CD4-positive, alpha-beta T cell (primary cell): ENCODE measurements around the gene FCAMR. TPM values are rescaled to one million over a fixed set of nuclear protein-coding genes. Genes with fewer than 3 reads are reported as not detected.

Experiments used
- ATAC-seq: fragments of 200-7000 bp; cut with Tn5 transposase; one replicate; pipeline ENCODE4 v1.10.0; 2022; ENCODE audit warnings: mild to moderate bottlenecking; ENCODE audit not compliant: poor library complexity
- CTCF ChIA-PET: fragments of 350-600 bp; sonication (Branson Sonifier 250); formaldehyde crosslinking; loops from one replicate; lab custom pipeline; 2021; ENCODE audit warnings: antibody characterized with exemption, inconsistent platforms; lab: Charles Lee
- POLR2A ChIA-PET: fragments of 350-600 bp; sonication (Branson Sonifier 250); formaldehyde crosslinking; loops from one replicate; lab custom pipeline; 2021; ENCODE audit warnings: antibody characterized with exemption, inconsistent platforms; lab: Charles Lee
- DNase-seq, 14 experiments: peaks; one replicate each; pipeline ENCODE4 v3.0.0-alpha.2; 2013 to 2020; ENCODE audit warnings: mixed read lengths in 2 of 14
- H3K27ac ChIP-seq, 2 donors: one replicate each; pipeline versions ENCODE4 v1.5.1 to v1.7.0; 2013; ENCODE audit warnings: low read length in 2 of 2, low read depth in 1 of 2, mild to moderate bottlenecking in 1 of 2
- H3K27me3 ChIP-seq, 2 experiments: 1 replicate in 1 of 2; 2 replicates in 1 of 2; pipeline versions ENCODE4 v1.6.1 to v1.7.0; 2013; ENCODE audit warnings: low read length in 2 of 2, control low read depth in 1 of 2, mild to moderate bottlenecking in 1 of 2, moderate library complexity in 1 of 2; ENCODE audit not compliant: insufficient read depth in 2 of 2, control insufficient read depth in 1 of 2
- H3K36me3 ChIP-seq: one replicate; pipeline ENCODE4 v1.6.1; 2013; ENCODE audit warnings: low read length, control low read depth; ENCODE audit not compliant: insufficient read depth
- H3K4me1 ChIP-seq: one replicate; pipeline ENCODE4 v1.6.1; 2013; ENCODE audit warnings: low read length, control low read depth; ENCODE audit not compliant: insufficient read depth
- H3K4me3 ChIP-seq: one replicate; pipeline ENCODE4 v1.5.1; 2013; ENCODE audit warnings: mild to moderate bottlenecking, low read length, moderate library complexity
- H3K9me3 ChIP-seq, 2 experiments: 1 replicate in 1 of 2; 2 replicates in 1 of 2; pipeline versions ENCODE4 v1.6.1 to v1.7.0; 2013; ENCODE audit warnings: low read length in 2 of 2, mild to moderate bottlenecking in 2 of 2, control low read depth in 1 of 2, moderate library complexity in 1 of 2; ENCODE audit not compliant: control insufficient read depth in 1 of 2, insufficient read depth in 1 of 2
- H3K27ac Mint-ChIP-seq: one replicate; pipeline ENCODE4 v1.8.0; 2020; ENCODE audit warnings: mixed read lengths
- H3K27me3 Mint-ChIP-seq: one replicate; pipeline ENCODE4 v1.8.0; 2021; ENCODE audit warnings: mixed read lengths
- H3K36me3 Mint-ChIP-seq: one replicate; pipeline ENCODE4 v1.8.0; 2021; ENCODE audit warnings: low read depth, mixed read lengths
- H3K4me1 Mint-ChIP-seq: one replicate; pipeline ENCODE4 v1.8.0; 2021; ENCODE audit warnings: low read depth, mixed read lengths
- H3K4me3 Mint-ChIP-seq: one replicate; pipeline ENCODE4 v1.8.0; 2020; ENCODE audit warnings: mild to moderate bottlenecking, mixed read lengths
- H3K9me3 Mint-ChIP-seq: one replicate; pipeline ENCODE4 v1.8.0; 2020; ENCODE audit warnings: mixed read lengths
- intact Hi-C, 2 experiments: fragments of 100-400 bp; cut with DNase I in 1 of 2; cut with micrococcal nuclease in 1 of 2; formaldehyde crosslinking; loops; one replicate each; pipeline versions ENCODE4 v1.15.1 to v1.9.0; 2023 to 2025; cut with DNase I, micrococcal nuclease
- total RNA-seq, 174 experiments: library from RNA in 2 of 174; stranded (reverse) in 2 of 174; gene quantifications; one replicate each; pipeline ENCODE4 v1.2.3 and lab custom pipeline; 2021 to 2026
- TF ChIP-seq, protein P1 (sequence below): fragments of 200-600 bp; IDR thresholded peaks from one replicate; pipeline ENCODE4 v1.8.0; 2022; ENCODE audit warnings: antibody characterized with exemption, mild to moderate bottlenecking

Gene FCAMR
- total RNA-seq, 2 experiments from 2014 or later, result not detected

DNA sequence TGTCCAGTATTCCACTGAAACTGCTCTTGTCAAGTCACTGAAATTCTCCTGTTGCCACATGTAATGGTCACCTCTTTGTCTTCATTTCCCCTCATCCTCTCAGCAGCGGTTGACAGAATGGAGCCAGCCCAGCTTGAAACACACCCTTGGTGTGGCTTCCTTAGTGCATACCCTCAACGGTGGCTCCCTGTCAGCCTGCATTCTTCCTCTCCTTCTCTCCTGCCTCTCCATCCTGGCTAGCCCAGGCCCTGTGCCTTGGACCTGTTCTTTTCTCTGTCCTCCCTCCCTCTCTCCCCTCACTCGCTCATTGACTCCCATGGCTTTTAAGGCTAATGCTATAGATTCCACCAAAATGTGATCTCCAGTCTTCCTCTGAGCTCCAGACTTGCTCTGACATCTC, 52.2 kb downstream of the FCAMR start:
- no peaks in the 10 kb centered on the region for H3K27me3 ChIP-seq
- Mint-ChIP-seq H3K9me3 (no peaks in the 10 kb centered on the region), H3K36me3 (peaks cover 88% of the 10 kb centered on the region), H3K27ac (no peak overlapping the region), H3K27me3 (no peaks in the 10 kb centered on the region), H3K4me3 (no peak overlapping the region), H3K4me1 (peaks cover 67% of the 10 kb centered on the region)
- DNase-seq (peak in 1 of 14 experiments; percentile 27), ATAC-seq (no peak)
- ChIA-PET POLR2A (interaction anchor here (1.0 to 12.9 kb wide), 6 partner anchors 14 to 183 kb away, joined by 3 to 384 read pairs (median 10); partner anchors contain the start of gene IL24), CTCF (interaction anchor here (0.7 to 3.0 kb wide), 5 partner anchors 13 to 184 kb away, joined by 3 to 22 read pairs (median 3); no protein-coding TSS in a partner anchor)
- TF ChIP-seq, protein P1, sequence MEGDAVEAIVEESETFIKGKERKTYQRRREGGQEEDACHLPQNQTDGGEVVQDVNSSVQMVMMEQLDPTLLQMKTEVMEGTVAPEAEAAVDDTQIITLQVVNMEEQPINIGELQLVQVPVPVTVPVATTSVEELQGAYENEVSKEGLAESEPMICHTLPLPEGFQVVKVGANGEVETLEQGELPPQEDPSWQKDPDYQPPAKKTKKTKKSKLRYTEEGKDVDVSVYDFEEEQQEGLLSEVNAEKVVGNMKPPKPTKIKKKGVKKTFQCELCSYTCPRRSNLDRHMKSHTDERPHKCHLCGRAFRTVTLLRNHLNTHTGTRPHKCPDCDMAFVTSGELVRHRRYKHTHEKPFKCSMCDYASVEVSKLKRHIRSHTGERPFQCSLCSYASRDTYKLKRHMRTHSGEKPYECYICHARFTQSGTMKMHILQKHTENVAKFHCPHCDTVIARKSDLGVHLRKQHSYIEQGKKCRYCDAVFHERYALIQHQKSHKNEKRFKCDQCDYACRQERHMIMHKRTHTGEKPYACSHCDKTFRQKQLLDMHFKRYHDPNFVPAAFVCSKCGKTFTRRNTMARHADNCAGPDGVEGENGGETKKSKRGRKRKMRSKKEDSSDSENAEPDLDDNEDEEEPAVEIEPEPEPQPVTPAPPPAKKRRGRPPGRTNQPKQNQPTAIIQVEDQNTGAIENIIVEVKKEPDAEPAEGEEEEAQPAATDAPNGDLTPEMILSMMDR, result no peak
- no peaks in the 10 kb centered on the region for H3K9me3 ChIP-seq
- H3K4me3 ChIP-seq, result peak overlapping the region; percentile 80
- H3K27ac ChIP-seq, result peak overlapping the region; percentile 28 to 95
- intact Hi-C loops, result loop anchor here (5.0 to 10.0 kb wide), 2 partner anchors 361 to 443 kb away; partner anchors contain the start of gene IKBKE (in 1 of the 2)
- H3K4me1 ChIP-seq, result peaks cover 78% of the 10 kb centered on the region
- H3K36me3 ChIP-seq, result peaks cover 56% of the 10 kb centered on the region

DNA sequence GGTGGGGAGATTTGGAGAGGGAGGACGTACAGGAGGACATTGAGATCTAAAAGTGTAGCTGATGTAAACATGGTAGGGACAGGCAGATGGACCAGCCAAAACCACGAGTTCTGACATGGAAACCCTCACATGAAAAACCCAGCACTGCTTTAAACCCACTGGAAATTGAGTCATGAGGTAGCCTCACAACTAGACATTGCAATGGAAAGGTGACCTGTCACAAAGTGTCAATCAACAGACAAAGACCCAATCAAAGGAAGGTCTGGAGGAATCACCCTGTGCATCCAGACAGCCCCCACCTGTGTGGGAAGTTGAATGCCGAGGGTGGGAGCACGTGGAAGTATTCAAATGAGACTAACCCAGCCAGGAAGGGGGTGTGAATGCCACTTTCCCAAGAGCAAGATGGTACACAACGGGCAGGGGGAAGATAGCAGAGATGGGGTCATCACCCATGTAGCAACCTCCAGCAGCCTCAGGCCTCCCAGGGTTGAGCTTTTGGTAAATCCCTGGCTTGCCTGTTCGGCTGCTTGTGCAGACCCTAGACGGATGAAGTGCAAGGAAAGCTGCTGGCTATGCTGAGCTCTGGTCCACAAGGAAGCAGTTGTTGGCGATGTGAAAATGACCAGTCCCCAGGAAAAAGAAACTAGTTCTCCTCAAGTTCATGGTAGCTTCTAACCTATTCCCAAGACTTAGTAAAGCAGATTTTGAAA, 54.1 kb downstream of the FCAMR start:
- Histone ChIP-seq H3K4me3 (peak overlapping the region; percentile 80), H3K9me3 (no peaks in the 10 kb centered on the region), H3K36me3 (peaks cover 75% of the 10 kb centered on the region), H3K27me3 (no peaks in the 10 kb centered on the region), H3K27ac (peak overlapping the region; percentile 48 to 50), H3K4me1 (peaks cover 85% of the 10 kb centered on the region)
- intact Hi-C loops, result loop anchor here (2.0 to 10.0 kb wide), 3 partner anchors 63 to 441 kb away; partner anchors contain the start of gene IKBKE (in 1 of the 2)
- Mint-ChIP-seq H3K4me3 (no peak overlapping the region), H3K4me1 (peaks cover 86% of the 10 kb centered on the region), H3K27me3 (no peaks in the 10 kb centered on the region), H3K27ac (no peak overlapping the region), H3K9me3 (no peaks in the 10 kb centered on the region), H3K36me3 (peaks cover 98% of the 10 kb centered on the region)
- TF ChIP-seq, protein P1, result no peak
- POLR2A ChIA-PET, result interaction anchor here (1.2 to 12.9 kb wide), 3 partner anchors 12 to 446 kb away, joined by 3 to 384 read pairs (median 15); partner anchors contain the start of genes IKBKE and IL24
- DNase-seq (no peak), ATAC-seq (no peak)
- CTCF ChIA-PET, result interaction anchor here (1.0 to 3.0 kb wide), 4 partner anchors 17 to 181 kb away, joined by 3 to 22 read pairs (median 4); no protein-coding TSS in a partner anchor

DNA sequence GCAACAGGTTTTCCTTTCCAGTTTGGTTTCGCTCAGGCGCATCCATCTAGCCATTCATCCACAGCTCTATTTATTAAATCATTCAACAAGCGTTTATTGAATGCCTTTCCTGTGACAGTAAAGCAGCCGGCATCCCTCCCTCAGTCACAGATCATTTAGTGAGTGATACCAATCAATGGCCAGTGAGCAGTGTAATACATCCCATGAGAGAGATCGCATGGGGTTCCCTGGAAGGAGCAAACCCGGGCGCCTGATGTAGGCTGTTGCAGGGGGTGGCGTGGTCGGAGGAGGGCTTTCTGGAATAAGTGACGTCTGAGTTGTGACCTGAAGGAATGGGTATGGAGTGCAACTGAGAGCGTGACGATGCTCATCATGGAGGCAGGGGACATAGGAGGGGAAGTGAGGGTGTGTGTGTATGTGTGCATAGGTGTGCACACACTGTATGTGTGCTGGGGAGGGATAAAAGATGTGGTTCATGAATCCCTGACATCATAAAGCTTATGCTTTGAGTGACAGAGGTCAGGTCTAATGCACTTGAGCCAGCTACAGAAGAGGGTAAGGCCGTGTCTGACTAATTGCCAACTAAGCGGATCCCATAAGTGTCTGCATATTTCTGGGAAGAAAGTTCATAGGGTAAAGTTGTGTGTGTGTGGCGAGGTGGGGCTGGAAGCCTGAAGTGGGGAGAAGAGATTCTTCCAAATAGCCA, 55.1 kb downstream of the FCAMR start:
- H3K27ac ChIP-seq, result peak overlapping the region; percentile 28 to 48
- ChIA-PET POLR2A (interaction anchor here (3.5 to 12.9 kb wide), 3 partner anchors 7 to 180 kb away, joined by 25 to 384 read pairs (median 111); partner anchors contain the start of genes FCMR and IL24), CTCF (interaction anchor here (1.1 kb wide), 1 partner anchor 18 kb away, joined by 3 read pairs; no protein-coding TSS in a partner anchor)
- TF ChIP-seq, protein P1, result no peak
- Mint-ChIP-seq H3K4me3 (no peak overlapping the region), H3K27me3 (no peaks in the 10 kb centered on the region), H3K9me3 (no peaks in the 10 kb centered on the region), H3K27ac (no peak overlapping the region), H3K4me1 (peaks cover 88% of the 10 kb centered on the region), H3K36me3 (peaks cover 98% of the 10 kb centered on the region)
- H3K9me3 ChIP-seq, result no peaks in the 10 kb centered on the region
- peaks cover 85% of the 10 kb centered on the region for H3K36me3 ChIP-seq
- DNase-seq, result no peak
- H3K27me3 ChIP-seq, result no peaks in the 10 kb centered on the region
- intact Hi-C loops, result loop anchor here (2.0 to 10.0 kb wide), 3 partner anchors 64 to 440 kb away; partner anchors contain the start of gene IKBKE (in 1 of the 2)
- peak overlapping the region; percentile 80 for H3K4me3 ChIP-seq
- H3K4me1 ChIP-seq, result peaks cover 92% of the 10 kb centered on the region
- no peak for ATAC-seq
